ENCODE data around the gene ZNF148.

The ZNF148 gene

DNA sequence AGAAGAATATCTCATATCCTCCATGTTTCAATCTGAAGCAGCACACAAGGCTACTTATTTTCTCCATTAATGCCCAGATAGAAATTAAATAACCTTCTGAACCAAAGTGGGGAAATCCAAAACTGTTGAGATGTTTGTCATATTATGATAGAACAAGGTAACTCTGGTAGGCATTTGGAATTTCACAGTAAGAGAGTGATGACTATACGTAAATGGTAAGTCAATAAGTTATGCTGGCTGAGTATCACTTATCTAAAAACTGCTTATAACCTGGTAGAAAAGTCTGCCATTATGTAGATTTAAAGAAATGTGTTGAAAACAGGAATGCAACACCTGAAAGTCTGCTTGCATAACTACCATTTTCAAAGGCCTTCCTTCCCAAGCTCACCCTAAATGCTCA, 145.4 kb downstream of the ZNF148 start:
- peak; percentile 52 for FAIRE-seq

DNA sequence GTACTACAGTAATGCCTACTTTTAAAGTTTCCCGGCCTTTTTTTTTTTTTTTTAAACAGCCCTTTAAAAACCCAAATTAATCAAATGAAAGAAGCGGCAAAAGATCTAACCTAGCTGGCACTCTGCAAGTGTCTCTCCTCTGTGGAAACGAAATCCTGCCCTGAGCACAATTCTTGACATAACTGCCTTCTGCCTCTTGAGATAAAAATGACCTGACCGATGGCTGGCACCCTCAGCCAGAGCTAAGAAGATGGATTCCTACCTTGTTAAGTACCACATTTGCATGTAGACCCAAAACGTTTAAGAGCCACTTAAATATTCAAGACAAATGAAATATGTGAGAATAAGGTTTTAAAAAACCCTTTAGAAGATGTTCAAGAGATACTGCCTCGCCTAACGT, 146.0 kb downstream of the ZNF148 start:
- no peak for DNase-seq (ENCODE audit: low spot score)
- FAIRE-seq: no peak

More for the DNA sequence above, 145.4 kb downstream of the ZNF148 start:
- DNase-seq (ENCODE audit: low spot score): no peak

DNA sequence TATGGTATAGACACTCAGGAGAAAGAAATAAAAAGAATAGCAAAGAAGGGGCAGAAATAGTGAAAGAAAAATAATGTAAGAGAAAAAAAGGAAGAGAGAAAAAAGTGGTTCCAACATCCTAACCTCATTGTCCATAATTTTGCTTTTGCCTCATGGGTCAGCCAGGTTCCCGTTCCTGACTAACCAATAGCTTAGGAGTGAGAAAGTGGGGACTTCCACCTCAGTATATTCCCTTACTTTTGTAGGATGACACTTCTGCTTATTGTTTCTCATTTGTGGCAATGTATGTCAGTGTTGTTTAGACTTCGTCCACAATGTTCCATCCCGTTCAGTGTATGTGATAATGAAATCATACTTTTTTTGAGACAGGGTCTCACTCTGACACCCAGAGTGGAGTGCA, 153.3 kb downstream of the ZNF148 start:
- FAIRE-seq (no peak), DNase-seq (ENCODE audit: low spot score) (no peak)

DNA sequence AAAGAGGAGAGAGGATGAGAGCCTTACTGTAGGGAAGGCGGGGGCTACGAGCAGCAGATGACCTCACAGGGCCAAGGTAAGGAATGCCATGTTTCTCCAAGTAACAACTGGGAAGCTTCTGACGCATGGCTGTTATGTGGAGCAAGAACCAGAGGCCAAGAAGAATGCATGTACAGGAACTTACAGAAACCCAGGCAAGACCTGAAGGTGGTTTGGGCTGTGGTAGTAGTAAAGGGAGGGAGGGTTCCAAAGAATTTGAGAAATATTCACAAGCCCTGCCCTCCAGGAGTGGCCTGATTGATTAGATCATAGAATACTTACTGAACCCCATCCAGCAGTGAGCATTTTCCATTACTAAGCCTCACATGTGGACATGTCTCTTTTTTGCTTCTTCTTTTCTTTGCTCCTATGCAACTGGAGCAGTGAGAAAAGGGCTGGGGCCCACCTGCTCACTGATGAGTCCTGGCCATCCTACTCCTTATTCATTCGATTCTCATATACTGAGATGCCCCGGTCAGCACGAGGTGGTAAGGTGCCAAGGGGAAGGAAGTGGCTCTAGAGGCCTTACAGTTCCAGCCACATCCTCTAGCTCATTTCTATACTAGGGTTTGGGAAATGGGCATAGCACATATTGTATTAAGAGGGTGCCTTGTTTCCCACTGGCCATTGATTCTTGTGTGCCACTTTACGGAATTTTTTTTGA, 154.2 kb downstream of the ZNF148 start:
- FAIRE-seq (no peak), DNase-seq (ENCODE audit: low spot score) (no peak)

DNA sequence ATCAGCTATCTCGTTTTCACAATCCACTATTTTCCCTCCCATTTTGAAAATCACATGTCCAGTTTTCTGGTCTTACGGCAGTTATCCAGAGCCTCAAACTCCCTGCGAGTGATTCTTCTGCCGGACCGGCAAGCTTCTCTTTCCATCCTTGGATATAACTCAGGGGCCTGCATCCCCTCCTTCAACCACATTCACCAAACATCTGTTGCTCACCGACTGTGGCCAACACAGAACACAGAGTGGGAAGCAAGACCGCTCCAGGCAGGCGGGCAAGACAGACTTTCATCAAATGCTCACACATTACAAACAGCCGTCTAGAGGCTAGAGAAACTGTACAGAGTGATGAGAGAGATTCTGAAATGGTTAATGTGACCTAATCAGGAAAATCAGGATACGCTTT, 154.9 kb downstream of the ZNF148 start:
- FAIRE-seq (no peak), DNase-seq (ENCODE audit: low spot score) (no peak)

DNA sequence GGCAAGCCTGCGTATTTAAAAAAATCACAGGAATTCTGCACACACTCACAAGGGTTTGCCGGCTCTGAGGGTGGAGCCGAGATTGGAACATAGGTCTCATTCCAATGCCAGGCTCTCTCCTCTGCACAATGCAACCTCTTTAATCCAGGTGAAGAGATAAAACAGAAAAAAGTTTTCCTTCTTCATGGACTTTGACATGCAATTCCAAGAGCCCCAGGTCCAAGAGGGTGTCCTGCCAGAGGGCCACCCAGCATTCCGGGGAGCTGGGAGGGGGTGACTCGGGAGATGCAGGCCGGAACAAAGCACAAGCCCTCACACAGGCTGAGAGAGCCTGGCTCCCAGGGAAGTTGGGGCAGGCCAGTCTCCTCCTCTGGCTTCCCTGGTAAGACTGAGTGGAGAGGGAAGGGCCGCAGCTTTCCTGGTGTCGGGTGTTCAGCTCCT, 155.8 kb downstream of the ZNF148 start:
- no peak for DNase-seq (ENCODE audit: low spot score)
- no peak for FAIRE-seq

DNA sequence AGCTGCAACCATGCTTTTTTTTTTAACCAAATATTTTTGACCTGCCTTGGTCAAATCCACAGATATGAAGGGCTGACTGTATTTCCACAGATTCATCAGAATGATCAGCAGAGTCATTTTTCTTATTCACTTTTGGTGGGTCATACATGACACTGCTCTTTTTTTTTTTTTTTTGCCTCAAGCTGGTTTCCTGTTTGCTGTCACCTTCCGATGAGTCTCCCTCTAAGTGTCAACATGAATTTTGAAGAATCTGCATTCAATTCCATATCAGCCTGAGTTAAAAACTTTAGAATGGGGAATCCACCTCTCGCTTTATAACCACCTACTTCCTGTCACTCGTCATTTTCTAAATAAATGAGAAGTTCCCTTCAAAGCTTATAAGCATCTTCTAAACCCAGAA, 160.4 kb downstream of the ZNF148 start:
- no peak for DNase-seq (ENCODE audit: low spot score)
- FAIRE-seq: no peak

DNA sequence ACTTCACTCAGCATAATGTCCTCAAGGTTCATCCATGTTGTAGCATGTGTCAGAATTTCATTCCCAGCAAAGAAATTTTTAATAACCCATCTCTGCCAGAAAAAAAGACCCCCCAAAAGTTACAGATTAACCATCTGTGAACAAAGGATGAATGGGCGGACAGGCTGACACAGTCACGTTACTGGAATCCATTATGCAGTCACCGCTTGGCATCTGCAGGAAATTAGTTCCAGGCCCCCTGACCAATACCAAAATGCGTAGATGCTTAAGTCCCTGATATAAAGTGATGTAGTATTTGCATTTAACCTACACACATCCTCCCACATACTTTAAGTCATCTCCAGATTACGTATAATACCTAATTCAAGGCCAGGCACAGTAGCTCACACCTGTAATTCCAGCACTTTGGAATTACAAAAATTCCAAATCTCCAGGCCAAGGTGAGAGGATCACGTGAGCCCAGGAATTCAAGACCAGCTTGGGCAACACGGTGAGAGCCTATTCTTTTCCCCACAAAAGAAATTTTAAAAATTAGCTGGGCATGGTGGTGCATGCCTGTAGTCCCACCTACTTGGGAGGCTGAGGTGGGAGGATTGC, 161.1 kb downstream of the ZNF148 start:
- FAIRE-seq (peak; percentile 74), DNase-seq (ENCODE audit: low spot score) (no peak)

DNA sequence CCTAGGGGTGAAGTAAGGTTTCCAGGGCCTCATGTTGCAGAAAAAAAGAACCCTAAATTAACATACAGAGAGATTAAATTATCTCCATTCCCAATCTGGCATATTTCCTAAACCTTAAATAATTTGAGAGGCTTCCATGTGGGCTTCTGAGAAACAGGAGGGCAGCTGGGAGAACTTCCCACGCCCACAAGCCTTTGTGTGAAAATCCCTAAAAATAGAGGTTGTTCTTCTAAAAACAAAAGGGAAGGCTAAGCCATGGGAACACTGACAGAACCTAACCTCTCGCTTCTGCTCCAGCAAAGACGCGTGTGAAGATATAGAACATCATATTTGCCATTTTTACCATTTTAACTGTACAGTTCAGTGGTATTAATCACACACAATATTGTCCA, 161.8 kb downstream of the ZNF148 start:
- DNase-seq (ENCODE audit: low spot score) (no peak), FAIRE-seq (no peak)

DNA sequence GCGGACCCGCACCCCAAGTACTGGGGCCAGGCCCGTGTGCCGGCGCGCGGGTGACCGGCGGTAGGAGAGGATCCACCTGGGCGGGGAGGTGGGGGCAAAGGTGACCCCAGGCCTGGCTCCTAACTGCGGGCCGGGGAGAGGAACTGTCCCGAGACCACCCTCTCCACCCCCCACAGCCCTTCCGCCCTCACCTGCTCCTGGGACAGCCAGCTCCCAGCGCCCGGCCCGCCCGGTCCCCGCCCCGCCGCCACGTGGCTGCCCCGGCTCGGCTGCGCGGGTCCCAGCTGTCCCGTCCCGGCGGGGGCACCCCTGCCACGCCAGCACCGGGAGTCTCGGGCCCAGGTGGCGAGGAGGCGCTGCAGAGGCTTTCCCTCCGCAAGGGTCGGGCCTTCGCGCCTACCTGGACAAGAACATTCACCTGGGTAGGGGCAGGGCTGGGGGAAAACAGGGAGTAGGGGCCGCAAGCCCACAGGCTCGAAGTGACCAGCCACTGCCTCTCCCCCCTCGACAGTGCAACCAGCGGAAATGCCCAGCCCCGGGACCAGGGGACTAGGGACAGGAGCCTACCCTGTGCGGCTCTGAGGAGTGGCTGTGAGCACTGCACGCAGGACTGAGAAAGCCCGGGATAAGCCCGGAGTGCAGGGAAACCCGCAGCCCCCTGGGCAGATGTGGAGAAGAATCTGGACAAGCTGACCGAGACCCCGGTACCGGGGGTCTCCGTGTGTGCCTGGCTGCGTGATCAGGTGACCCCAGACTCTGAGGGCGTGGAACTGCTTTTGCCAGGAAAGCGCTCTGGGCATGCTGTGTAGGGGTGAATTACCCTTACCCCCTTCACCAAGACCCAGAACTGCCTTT, 162.4 kb downstream of the ZNF148 start, which contains the start of gene SLC12A8:
TSS of gene SLC12A8 (minus strand) at position 240 of the 855 bp plus-strand sequence. CDS start 1,399 bp downstream, outside the sequence.
- FAIRE-seq: no peak
- DNase-seq (ENCODE audit: low spot score): no peak

DNA sequence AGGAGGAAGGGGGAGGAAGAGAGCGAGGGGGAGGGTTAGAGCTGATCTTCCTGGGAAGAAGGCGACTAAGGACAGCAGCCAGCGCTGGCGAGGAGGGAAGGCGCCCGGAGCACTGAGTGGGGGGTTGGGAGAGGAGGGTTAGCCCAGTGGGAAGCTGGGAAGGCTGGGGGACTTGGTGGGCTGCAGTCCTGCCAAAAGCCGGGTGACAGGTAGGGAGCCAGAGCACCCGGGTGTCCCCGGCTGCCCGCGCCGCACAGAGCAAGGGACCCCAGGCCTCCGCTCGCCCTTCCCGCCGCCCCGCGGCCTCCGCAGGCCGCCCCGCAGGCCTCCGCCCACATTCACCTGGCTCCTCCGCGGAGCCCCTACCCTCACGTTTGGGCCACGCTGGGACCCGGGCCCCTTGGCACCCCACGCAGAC, 163.0 kb downstream of the ZNF148 start:
- no peak for DNase-seq (ENCODE audit: low spot score)
- FAIRE-seq: no peak

DNA sequence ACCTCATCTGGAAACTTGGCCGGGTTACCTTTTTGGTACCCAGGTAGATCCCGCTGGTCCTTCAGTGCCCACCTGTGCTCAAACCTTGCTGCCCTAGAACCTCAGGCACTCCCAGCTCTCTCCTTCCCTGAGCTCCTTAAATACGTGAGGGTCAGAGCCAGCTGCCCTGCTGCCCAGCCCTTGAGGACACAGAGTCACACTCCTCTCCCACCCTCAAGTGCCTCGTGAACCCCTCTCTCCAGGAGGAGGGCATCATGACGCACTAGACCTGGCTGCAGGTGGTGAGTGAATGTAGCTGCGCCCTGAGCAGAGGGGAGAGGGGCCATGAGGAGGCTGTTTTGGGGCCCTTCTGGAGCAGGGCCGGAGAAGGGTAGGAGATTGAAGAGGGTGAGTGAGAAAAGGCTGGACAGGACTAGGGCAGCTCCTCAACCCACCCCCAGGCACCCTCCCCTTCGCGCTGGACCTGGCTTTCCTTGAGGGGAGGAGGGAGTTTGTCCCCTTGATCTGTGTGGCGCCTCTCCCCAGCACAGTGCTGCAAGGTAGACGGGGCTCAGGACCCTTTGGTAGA, 163.5 kb downstream of the ZNF148 start:
- no peak for DNase-seq (ENCODE audit: low spot score)
- no peak for FAIRE-seq

DNA sequence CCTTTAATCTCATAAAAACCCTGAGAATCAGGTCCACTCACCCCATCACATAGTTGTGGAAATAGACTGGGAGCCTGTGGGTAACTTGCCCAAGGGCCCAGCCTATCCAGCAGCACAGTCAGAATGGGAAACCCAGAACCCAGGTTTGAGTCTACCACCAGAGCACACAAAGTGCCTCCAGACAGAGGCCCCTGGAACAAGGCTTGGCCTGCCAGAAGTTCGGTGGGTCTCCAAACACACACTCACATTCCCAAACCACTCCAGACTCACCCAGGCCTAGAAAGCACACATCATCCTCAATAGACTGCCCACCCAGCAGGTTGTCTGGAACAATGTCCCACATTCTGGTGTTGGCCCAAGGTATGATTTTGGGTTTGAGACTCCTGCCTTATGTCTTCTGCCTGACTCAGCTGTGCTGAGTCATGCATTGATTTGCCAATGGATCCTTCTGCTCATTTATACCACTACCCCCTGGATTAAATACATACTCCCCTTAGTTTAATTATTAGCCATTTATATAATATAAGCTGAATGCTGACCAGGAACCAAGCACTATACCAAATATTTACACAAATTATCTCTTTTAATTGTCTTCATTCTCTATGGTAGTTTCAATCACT, 167.1 kb downstream of the ZNF148 start:
- FAIRE-seq (no peak), DNase-seq (ENCODE audit: low spot score) (no peak)

DNA sequence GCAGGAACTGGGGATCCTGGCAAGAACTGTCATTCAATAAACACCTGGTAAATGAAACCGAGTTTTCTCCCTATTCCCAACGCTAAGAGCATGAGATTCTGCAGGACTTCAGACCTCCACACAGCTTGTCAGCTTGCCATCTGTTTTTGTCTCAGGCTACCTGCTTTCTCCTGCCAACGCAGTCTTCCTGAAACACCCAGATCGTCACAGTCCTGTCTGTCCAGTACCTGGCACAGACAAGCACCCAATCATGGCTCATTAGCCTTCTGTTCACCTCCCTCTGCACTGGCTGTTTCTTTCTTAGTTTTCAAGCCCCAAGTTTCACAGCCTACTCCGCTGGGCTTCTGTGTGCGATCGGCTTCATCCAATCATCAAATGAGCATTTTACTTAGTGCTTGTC, 167.6 kb downstream of the ZNF148 start:
- DNase-seq (ENCODE audit: low spot score): no peak
- FAIRE-seq: no peak

DNA sequence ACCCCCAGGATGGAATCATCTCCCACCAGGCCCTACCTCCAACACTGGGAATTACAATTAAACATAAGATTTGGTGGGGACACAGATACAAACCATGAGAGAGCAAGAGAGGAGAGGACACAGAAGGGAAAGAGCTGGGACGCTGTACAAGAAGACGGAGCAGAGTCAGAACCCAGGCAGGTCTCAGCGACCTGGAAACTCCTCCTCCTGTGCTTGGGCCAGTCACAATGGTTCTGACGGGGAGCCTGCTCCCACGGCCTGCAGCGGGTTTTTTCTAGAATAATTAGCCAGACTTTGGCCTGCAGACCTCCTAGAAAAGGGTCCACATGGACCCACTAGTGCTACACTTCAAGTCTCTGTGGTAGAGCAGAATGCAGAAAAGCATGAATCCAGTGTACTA, 168.2 kb downstream of the ZNF148 start:
- FAIRE-seq (no peak), DNase-seq (ENCODE audit: low spot score) (no peak)

DNA sequence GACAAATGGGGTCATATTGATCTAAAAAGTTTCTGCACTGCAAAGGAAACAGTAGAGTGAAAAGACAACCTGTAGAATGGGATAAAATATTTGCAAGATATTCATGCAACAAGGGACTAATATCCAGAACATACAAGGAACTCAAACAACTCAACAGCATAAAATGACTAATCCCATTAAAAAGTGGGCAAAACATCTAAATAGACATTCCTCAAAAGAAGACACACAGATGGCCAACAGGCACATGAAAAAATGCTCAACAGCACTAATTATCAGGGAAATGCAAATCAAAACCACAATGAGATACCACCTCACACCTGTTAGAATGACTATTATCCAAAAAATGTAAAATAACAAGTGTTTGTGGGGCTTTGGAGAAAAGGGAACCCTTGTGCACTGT, 171.4 kb downstream of the ZNF148 start:
- DNase-seq (ENCODE audit: low spot score) (no peak), FAIRE-seq (no peak)

DNA sequence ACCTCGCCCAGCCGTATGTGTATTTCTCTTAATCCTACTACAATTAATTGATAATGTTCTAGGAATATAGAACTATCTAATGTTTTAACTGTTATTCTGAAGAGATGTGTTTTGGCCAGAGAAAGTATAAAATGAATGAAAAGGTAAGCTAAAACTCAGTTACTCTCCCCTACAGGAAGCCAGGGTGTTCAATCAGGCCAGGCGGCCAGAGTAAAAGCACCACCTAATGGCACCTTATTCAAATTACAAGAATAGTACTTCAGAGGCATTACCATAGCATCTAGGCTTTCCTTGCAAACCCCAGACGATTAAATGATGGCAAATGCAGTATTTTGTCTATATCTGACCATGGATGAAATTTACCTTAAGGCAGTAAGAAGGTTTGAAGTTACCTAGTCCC, 172.9 kb downstream of the ZNF148 start:
- FAIRE-seq (no peak), DNase-seq (ENCODE audit: low spot score) (peak; percentile 49)

DNA sequence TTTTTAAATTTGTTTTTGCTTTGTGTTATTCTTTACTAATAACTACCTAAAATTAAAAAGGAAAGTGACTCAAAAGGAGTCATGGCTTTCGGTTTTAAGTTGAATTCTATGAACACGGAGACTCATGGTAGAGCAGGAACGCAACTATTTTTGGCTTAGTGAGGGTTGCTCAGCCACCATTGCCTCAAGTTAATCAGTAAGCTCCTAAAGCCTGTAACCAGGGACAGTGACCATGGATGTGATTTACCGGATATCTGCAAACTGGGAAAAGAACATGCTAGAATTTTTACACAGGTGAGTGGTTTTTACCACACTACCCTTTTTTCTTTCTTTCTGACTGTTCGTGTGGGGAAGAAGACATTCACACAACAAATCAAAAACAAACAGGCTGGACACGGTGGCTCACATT, 174.4 kb downstream of the ZNF148 start:
- DNase-seq (ENCODE audit: low spot score): no peak
- no peak for FAIRE-seq

DNA sequence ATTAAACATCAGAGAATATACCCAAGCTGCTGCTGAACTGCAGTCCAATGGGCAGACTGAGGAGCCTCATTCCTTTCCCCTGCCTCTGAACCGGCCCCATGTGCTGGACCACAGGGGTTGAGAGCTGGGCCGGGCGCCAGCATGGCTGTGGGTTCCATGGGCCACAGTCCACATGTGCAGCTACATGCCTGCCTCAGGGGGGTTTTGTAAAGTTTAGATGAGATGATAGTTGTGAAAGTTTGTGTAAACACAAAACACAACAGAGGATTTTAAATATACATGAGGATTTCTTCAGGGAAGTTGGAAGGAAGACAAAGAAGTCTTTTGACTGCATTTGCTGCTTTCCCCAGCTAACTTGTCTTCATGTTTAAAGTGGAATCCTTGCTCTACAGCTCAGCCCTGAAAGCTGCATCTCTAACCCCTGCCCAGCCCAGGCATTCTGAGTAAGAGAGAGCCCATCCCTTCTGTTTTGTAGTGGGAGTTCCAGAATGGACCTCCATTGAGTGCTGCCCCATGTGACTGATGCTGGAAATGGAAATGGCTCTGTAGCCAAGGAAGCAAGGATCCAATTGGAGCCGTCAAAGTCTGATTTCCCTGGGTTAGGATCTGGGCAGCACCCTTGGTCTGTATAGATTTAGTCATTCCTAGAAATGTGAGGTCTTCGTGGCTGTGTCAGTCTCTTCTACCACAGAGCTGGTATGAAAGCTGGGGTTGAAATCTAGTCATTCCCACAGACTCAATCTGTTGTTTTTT, 180.1 kb downstream of the ZNF148 start:
- DNase-seq (ENCODE audit: low spot score) (no peak), FAIRE-seq (no peak)

DNA sequence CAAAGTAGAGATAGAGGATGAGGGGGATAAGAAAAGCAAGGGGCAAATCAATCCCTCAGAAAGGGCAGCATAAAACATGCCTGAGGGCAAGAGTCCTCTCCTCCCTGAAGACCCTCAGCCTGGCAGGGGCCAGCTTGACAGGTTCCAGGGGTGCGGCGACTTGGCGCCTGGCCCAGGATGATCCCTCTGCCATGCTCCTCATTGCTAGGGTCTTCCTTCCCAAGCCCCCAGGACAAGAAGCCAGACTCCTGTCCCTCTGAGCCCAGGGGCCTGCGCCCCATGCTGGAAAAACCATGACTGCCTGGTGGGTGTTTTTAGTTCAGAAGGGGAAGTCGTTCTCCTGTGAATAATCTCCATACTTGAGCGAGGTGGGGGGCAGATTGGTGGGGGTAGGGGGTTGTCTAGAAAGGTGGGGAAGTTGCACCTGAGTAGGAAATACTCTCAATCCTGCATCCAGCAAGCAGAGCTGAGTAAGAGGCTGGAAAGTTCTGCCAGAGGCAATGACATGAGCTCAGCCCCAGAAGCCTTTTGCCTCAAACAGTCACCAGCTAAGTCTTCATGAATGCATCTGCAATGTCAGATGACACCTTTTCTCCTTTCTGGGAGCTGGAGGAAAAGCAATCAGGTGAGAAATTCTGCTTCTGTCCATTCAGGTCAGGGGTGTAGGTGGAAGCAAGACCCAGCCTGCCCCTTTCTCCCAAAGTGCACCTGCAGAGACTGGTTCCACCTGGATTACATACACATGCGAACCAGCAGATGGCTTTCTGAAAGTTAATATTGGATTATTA, 180.9 kb downstream of the ZNF148 start:
- FAIRE-seq: no peak
- DNase-seq (ENCODE audit: low spot score): no peak
